SU-DHL-6 (cell line): ENCODE measurements around the gene CNGA3.

Experiments used
- H2AFZ ChIP-seq: fragments of 200-600 bp; sonication (generic); 2 replicates; pipeline ENCODE4 v1.6.1; 2014; ENCODE audit warnings: low read depth, mild to moderate bottlenecking, moderate library complexity, mixed read lengths, antibody characterized with exemption, low read length; ENCODE audit not compliant: severe bottlenecking
- H3F3A ChIP-seq: fragments of 200-600 bp; shearing (Covaris generic); 2 replicates; pipeline ENCODE4 v1.6.0; 2016; ENCODE audit warnings: antibody characterized with exemption, mild to moderate bottlenecking; ENCODE audit not compliant: insufficient read depth
- H3K27ac ChIP-seq: fragments of 200-600 bp; sonication (generic); 2 replicates; pipeline ENCODE4 v1.5.1; 2016; ENCODE audit warnings: low read depth, mild to moderate bottlenecking, low read length, moderate library complexity, mixed read lengths
- H3K27me3 ChIP-seq: fragments of 200-600 bp; sonication (generic), shearing (Covaris generic); 2 replicates; pipeline ENCODE4 v1.6.0; 2014; ENCODE audit warnings: mild to moderate bottlenecking, low read length
- H3K36me3 ChIP-seq: fragments of 200-600 bp; sonication (generic); 2 replicates; pipeline ENCODE4 v1.6.1; 2014; ENCODE audit warnings: mild to moderate bottlenecking, low read length, mixed read lengths
- H3K4me2 ChIP-seq: fragments of 300-600, 200-600 bp; shearing (Covaris generic), sonication (generic); 2 replicates; pipeline ENCODE4 v1.6.0; 2014; ENCODE audit warnings: low read length, low read depth, mild to moderate bottlenecking; ENCODE audit not compliant: poor library complexity, severe bottlenecking
- H3K4me3 ChIP-seq: fragments of 200-600 bp; sonication (generic); 2 replicates; pipeline ENCODE4 v1.5.1; 2014; ENCODE audit warnings: antibody characterized with exemption, low read length, mild to moderate bottlenecking, mixed read lengths; ENCODE audit not compliant: insufficient read depth, poor library complexity, severe bottlenecking
- H3K79me2 ChIP-seq: fragments of 200-600 bp; sonication (generic); 2 replicates; pipeline ENCODE4 v1.6.1; 2014; ENCODE audit warnings: mild to moderate bottlenecking, low read length, moderate library complexity; ENCODE audit not compliant: insufficient read depth
- H3K9ac ChIP-seq: fragments of 200-600 bp; sonication (generic); 2 replicates; pipeline ENCODE4 v1.7.0; 2014; ENCODE audit warnings: mild to moderate bottlenecking, low read length
- H3K9me2 ChIP-seq: fragments of 200-600 bp; sonication (generic); replicated peaks from 2 replicates; pipeline ENCODE4 v1.6.1; 2014; ENCODE audit warnings: low read length; ENCODE audit not compliant: insufficient read depth
- H3K9me3 ChIP-seq: fragments of 200-600 bp; sonication (generic); 2 replicates; pipeline ENCODE4 v1.6.1; 2014; ENCODE audit warnings: low read length, mixed read lengths; ENCODE audit not compliant: insufficient read depth
- H4K20me1 ChIP-seq: fragments of 200-600 bp; sonication (generic); 2 replicates; pipeline ENCODE4 v1.6.1; 2014; ENCODE audit warnings: low read depth, mild to moderate bottlenecking, antibody characterized with exemption, low read length, moderate library complexity, mixed read lengths
- EZH2phosphoT487 ChIP-seq: fragments of 200-600 bp; sonication (generic), shearing (Covaris generic); conservative IDR thresholded peaks from 2 replicates; pipeline ENCODE4 v1.6.1; 2018; ENCODE audit warnings: mild to moderate bottlenecking, antibody characterized with exemption, low read length, moderate library complexity, mixed read lengths
- TF ChIP-seq, protein P1 (sequence below): fragments of 200-600 bp; sonication (generic); IDR thresholded peaks from one replicate; pipeline ENCODE4 v1.5.1; 2017; ENCODE audit warnings: antibody characterized with exemption, mild to moderate bottlenecking, low read length, moderate library complexity; ENCODE audit not compliant: insufficient read depth, poor library complexity, severe bottlenecking

CNGA3 gene

DNA sequence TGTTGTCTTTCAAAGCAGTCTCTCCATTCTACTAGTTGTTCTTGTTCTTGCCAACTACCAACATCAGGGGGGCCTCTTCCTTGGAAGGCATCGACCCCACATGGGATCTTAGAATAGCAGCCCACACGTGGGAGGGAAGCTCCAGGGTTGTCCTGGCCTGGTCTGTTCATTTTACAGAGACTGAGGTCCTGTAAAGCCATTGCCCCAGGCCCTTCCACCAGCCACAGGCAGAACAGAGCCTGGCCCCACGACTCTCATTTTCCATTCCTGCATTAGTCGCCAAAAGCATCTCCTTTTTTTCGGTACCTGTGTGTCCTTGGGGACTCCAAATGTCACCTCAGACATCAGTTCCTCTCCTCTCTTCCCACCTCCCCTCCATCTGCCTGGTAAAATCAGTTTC, 28.0 kb downstream of the CNGA3 start:
- Histone ChIP-seq H3K79me2 (no peaks in the 10 kb centered on the region), H2AFZ (no peak overlapping the region), H4K20me1 (no peaks in the 10 kb centered on the region), H3K27ac (no peak overlapping the region), H3K4me3 (no peak overlapping the region), H3K9me3 (no peaks in the 10 kb centered on the region), H3K9me2 (no peaks in the 10 kb centered on the region), H3K9ac (no peak overlapping the region), H3K4me2 (no peak overlapping the region), H3F3A (no peaks in the 10 kb centered on the region), H3K27me3 (no peaks in the 10 kb centered on the region), H3K36me3 (no peaks in the 10 kb centered on the region)
- TF ChIP-seq, protein P1, sequence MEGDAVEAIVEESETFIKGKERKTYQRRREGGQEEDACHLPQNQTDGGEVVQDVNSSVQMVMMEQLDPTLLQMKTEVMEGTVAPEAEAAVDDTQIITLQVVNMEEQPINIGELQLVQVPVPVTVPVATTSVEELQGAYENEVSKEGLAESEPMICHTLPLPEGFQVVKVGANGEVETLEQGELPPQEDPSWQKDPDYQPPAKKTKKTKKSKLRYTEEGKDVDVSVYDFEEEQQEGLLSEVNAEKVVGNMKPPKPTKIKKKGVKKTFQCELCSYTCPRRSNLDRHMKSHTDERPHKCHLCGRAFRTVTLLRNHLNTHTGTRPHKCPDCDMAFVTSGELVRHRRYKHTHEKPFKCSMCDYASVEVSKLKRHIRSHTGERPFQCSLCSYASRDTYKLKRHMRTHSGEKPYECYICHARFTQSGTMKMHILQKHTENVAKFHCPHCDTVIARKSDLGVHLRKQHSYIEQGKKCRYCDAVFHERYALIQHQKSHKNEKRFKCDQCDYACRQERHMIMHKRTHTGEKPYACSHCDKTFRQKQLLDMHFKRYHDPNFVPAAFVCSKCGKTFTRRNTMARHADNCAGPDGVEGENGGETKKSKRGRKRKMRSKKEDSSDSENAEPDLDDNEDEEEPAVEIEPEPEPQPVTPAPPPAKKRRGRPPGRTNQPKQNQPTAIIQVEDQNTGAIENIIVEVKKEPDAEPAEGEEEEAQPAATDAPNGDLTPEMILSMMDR = no peak
- no peak for TF ChIP-seq EZH2phosphoT487

DNA sequence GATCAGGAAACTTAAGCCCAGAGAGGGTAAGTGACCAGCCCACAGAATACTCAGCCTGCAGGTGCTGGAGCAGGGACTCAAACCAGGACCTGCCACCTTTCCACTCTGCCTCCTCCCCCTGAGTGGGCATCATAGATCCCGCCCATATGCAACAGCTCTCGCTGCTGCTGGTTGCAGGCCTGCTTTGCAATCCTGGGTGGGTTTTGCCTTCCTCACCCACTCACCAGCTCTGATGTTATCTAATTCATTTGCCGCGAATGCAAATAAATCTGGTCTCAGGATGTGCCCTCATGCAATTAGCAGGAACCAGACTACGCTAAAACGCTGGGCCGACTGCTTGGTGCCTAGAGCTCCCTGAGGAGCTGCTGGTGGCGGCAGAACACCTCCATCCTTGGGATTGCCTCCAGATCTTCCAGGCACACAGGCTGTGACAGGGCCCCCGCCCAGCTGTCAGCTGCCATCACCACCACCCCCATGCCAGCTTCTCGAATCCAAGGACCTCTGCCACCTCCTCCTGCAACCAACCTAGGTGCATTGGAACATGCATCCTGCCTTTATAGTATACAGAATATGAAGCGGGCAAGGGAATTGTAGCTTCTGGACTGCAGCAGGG, 28.8 kb downstream of the CNGA3 start:
- Histone ChIP-seq H3K27ac (no peak overlapping the region), H2AFZ (no peak overlapping the region), H3K36me3 (no peaks in the 10 kb centered on the region), H3K27me3 (no peaks in the 10 kb centered on the region), H3K4me3 (no peak overlapping the region), H3F3A (no peaks in the 10 kb centered on the region), H3K9ac (no peak overlapping the region), H3K9me3 (no peaks in the 10 kb centered on the region), H3K79me2 (no peaks in the 10 kb centered on the region), H3K9me2 (no peaks in the 10 kb centered on the region), H3K4me2 (no peak overlapping the region), H4K20me1 (no peaks in the 10 kb centered on the region)
- TF ChIP-seq, protein P1 = no peak
- TF ChIP-seq EZH2phosphoT487 = no peak

DNA sequence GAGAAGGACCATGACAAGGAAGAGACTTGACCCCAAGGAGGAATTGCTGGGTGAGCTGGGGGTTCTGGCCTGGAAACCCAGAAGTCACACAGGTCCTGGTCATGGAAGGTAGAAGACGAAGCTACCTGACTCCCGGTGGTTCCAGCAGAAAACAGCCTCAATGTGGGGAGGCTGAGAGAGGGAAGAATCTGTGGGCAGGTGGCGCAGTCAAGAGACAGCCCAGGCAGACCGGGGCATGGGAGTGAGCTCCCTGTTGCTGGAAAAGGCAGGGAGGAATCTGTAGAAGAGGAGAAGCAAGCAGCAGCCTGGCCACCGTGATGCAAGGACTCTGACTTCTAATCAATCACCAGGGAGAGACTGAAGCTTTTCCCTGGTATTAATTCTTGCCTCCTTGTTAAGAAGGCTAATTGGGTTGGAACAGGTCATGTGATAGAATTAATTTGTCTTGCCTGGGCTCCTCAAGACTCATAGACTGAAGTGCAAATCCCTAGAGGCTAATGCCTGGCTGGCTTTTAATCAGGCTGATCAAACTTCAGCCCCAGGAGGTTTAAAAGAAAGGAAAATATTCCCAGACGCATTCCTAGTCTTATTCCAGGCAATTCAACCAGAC, 30.1 kb downstream of the CNGA3 start:
- Histone ChIP-seq H3K27ac (no peak overlapping the region), H3F3A (no peaks in the 10 kb centered on the region), H3K9ac (no peak overlapping the region), H3K9me2 (no peaks in the 10 kb centered on the region), H3K27me3 (no peaks in the 10 kb centered on the region), H3K4me2 (no peak overlapping the region), H2AFZ (no peak overlapping the region), H3K4me3 (no peak overlapping the region), H3K79me2 (no peaks in the 10 kb centered on the region), H3K36me3 (no peaks in the 10 kb centered on the region), H3K9me3 (no peaks in the 10 kb centered on the region), H4K20me1 (no peaks in the 10 kb centered on the region)
- TF ChIP-seq, protein P1 = no peak
- no peak for TF ChIP-seq EZH2phosphoT487
